Measurements from ENCODE around the gene DGKB.

DNA sequence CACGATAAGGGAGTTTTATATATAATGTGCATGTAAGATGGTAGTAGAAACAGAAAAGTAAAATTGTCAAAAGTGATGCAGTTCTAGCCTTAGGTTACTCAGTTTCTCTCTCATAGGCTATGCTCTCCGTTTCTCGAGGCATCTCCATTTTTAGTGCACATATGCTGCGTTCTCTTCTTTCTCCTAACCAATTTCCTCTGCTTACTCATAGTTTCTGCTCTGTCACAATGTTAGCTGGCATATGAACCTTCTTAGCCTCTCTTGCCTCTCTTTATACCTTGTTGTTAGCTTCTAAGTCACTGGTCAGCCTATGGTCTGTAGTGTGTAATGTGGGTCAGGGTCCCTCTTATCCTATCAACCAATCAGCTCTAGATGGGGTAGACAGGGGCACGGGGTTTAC, 632.5 kb downstream of the DGKB start:
- TF ChIP-seq, protein P1, sequence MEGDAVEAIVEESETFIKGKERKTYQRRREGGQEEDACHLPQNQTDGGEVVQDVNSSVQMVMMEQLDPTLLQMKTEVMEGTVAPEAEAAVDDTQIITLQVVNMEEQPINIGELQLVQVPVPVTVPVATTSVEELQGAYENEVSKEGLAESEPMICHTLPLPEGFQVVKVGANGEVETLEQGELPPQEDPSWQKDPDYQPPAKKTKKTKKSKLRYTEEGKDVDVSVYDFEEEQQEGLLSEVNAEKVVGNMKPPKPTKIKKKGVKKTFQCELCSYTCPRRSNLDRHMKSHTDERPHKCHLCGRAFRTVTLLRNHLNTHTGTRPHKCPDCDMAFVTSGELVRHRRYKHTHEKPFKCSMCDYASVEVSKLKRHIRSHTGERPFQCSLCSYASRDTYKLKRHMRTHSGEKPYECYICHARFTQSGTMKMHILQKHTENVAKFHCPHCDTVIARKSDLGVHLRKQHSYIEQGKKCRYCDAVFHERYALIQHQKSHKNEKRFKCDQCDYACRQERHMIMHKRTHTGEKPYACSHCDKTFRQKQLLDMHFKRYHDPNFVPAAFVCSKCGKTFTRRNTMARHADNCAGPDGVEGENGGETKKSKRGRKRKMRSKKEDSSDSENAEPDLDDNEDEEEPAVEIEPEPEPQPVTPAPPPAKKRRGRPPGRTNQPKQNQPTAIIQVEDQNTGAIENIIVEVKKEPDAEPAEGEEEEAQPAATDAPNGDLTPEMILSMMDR (IDR thresholded peaks at IDR 0.05) = no peak
- TF ChIP-seq EP300 (IDR thresholded peaks at IDR 0.05) (no peak), POLR2A (IDR thresholded peaks at IDR 0.05) (no peak)
